HG03066 (cell line): ENCODE measurements around the gene FLT4.

Source experiments
- ATAC-seq: cut with Tn5 transposase; IDR thresholded peaks from one replicate; pipeline ENCODE4 v1.9.1; 2021; ENCODE audit warnings: low read depth; ENCODE audit not compliant: unreplicated experiment

FLT4 gene

GRCh38 chr5:180596115-180596667, 53.2 kb downstream of the FLT4 start:
- ATAC-seq = no peak

DNA sequence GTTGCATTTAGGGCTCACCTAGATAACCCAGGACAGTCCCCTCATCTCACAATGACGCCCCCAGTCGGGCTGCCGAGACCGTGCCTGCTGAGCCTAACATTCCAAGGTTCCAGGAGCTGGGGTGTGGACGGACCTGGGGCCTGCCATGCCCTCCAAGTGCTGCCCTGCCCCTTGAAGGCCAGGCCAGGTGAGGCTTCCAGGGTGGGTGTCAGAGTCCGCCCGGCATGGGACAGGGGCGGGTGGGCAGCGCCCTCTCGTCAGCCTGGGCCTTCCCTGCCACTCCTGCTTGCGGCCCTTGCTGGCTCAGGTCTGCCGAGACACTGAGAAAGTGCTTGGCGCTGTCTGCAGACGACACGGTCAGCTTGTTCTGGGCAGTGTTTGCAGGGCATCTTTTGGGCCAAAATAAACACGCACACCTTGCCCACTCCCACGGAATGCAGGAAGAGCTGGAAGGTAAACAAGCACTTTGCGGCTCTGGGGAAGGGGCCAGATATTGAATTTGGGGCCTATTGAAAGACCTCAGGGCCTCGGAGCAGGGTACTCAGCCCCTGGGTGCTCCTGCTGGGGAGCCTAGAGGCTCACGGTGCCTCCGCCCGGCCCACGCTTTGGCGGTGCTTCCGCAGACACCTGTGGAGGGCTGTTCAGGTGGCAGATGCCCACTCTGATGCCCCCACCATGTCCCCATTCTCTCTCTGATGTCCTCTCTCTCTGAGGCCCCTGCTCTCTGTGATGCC, 53.9 kb downstream of the FLT4 start:
- no peak for ATAC-seq

- ATAC-seq = no peak
These were observed 54.4 kb downstream of the FLT4 start for GRCh38 chr5:180595046-180595379.

- no peak for ATAC-seq
These were observed 54.9 kb downstream of the FLT4 start for GRCh38 chr5:180594311-180595045.

DNA sequence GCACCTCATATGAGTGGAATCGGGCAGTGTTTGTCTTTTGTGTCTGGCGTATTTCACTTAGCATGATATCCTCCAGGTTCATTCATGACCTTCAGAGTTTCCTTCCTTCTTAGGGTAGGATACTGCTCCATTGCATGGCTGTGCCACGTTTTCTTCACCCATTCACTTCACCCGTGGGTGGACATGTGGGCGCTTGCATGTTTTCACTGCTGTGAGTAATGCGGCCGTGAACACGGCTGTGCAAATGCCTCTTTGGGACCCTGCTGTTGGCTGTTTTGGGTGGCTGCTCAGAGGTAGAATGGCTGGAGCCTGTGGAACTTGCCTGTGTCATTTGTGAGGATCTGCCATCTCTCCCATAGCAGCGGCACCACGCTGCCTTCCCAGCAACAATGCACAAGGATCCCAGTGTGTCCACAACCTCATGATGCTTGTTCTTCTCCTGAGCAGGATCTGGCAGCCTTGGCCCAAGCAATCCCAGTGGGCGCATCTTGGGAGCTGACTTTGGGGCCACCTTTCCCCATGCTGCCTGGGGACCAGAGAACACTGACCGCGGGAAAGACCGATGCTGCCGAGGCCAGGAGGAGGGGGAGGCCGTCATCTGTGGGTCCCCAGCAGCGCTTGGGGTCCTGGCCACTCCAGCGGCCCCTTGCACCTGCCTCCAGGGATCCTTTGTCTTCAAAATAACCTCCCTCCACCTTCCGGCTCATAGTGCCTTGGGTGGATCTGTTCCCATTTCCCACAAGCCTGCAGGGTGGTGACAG, 55.8 kb downstream of the FLT4 start:
- no peak for ATAC-seq

DNA sequence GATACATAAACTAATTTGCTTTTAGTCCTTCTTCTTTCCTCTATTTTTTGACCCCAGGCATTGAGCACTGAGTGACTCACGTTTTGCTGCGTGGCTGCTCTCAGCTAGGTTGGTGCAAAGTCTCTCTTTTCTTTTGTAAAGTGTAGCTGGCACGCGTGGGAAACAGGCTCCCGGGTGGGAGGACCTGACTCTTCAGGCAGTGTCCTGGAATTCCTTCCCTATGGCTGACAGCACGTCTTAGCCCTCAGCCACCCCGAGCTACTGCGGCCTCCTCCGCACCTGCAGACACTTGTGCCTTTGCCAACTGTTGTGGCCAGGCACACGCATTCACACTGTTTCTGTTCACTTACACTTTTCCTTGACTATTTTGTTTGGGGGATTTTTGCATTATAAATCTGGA, 57.2 kb downstream of the FLT4 start:
- ATAC-seq = no peak

DNA sequence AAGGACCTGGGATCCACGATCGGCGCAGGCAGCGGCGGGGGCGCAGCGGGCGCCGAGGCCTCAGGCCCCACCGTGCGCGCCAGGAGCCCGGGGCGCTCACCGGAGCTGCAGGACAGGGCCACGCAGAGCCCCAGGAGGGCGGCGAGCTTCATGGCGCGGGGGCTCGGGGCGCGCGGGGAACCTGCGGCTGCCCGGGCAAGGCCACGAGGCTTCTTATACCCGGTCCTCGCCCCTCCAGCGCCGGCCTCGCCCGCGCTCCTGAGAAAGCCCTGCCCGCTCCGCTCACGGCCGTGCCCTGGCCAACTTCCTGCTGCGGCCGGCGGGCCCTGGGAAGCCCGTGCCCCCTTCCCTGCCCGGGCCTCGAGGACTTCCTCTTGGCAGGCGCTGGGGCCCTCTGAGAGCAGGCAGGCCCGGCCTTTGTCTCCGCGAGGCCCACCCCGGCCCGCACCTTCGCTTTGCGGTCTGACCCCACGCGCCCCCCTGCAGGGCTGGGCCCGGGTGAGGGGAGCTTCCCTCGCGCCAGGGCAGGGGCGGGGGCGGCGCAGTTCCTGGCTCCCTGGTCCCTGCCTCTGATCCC, 58.0 kb downstream of the FLT4 start, which contains the start of gene SCGB3A1:
Gene SCGB3A1, minus strand, starts transcription at position 189 of the 577 bp plus-strand sequence. Its CDS starts 37 bp downstream, at position 152.
- no peak for ATAC-seq

DNA sequence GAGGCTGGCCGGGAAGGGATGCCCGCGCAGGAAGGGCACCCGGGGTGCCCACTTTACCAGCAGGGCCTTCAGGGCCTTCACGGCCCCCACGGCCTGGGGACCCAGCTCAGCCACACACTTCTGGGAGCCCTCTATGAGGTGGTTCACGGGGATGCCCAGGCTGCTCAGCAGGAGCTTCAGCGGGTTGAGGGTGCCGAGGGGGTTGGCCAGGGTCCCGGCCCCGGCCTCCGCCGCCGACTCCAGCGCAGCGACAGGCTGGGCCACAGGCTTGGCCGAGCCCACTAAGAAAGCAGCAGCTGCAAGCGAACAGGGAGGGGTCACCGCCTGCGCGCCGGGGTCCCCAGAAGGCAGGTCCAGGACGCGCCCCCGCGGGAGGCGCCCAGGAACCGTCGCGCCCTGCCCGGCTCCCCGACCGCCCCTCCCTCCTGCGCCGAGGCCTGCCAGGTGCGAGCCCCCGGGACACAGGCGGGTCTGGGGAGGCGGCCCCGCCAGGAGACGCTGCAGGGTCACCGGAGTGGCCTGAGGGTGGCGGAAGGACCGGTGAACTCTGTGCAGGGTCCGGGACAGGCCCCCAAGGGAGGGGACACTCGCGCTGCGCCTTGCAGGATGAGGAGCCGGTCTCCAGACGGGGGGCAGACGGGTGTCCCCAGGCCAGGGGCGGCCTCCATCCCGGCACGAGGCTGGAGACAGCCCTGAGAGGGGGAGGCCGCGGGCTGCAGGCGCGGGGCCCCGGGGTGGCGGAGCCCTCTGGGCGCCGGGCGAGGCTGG, 58.7 kb downstream of the FLT4 start:
- ATAC-seq = no peak

- ATAC-seq = no peak
These were observed 59.4 kb downstream of the FLT4 start for GRCh38 chr5:180589771-180590542.

DNA sequence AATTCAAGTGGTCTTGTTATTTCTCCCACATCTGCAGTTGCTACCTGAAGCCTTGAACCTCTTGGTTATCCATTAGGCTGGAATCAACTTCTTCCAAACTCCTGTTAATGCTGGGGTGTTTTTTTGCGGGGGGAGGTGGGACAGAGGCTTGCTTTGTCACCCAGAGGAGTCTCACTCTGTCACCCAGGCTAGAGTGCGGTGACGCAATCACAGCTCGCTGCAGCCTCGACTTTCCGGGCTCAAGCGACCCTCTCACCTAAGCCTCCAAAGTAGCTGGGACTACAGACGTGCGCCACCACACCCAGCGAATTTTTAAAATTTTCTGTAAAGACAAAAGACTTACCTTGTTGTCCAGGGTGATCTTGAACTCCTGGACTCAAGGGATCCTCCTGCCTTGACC, 62.5 kb downstream of the FLT4 start:
- ATAC-seq = no peak

GRCh38 chr5:180586204-180586603, 63.2 kb downstream of the FLT4 start:
- ATAC-seq = no peak

DNA sequence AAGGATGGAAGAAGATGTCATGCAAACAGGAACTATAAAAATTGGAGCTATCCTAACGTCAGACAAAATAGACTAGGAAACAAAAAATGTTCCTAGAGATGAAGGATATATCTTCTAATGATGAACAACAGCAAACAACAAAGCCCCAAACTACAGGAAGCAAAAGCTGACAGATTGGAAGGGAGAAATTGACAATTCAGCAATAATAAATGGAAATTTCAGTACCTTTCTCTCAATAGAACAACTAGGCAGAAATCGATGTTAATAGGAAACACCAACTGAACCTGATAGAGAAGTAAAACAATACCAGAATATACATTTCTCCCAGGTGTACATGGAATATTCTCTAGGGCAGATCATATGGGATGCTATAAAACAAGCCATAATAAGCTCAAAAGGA, 65.7 kb downstream of the FLT4 start:
- ATAC-seq = no peak

- no peak for ATAC-seq
These were observed 68.7 kb downstream of the FLT4 start for GRCh38 chr5:180580681-180581080.

DNA sequence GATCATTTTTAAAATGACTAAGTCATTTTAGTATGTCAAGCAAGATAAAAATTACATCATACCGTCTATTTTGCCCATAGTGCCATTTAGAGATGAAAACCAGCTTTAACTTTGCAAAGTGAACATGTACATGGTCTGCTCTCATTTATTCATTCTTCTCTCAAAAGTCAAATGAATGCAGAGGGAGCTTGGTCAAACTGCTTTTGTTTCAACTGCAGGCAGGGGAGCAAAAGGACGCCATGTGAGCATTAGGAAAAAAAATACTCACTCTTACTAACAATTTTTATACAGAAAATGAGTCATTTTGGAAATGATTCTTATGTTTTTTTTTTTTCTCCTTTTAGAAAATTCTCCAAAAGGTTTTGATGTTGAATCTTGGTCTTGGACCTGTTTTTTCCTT, 73.8 kb downstream of the FLT4 start:
- no peak for ATAC-seq

DNA sequence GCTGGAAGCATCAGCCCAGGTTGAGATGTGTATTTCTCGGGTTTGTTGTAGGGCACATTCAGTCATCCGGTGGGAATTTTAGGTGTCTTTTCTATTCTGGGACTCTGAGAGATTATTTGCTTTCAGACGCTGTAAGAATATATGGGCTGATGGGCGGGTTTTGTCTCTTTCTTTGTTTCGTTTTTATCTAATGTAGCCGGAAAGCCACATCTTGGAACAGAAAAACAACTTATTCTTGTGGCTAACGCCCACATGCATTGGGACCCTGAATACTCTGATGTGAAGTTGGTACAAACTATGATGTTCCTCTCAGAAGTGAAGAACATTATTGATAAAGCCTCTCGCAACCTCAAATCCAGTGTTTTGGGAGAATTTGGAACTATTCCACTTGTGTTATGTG, 80.5 kb downstream of the FLT4 start:
- no peak for ATAC-seq

DNA sequence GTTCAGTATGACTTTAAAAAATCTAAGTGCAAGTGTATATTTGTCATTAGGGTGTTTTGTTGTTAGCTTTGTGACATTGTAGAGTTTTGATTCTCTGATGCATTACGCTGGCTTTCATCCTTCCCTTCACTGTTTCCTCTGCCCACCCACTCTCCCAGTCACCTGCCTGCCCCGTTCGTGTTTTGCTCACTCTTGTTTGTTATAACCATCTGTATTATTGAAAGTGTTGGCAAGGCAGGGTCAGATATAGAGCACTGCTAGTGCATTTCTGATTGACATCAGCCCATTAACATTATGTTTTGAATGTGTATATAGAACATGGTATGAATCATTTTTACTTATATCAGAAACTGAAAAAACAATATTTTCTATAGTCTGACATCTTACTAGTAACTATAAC, 85.4 kb downstream of the FLT4 start:
- ATAC-seq = no peak

GRCh38 chr5:180558232-180558631, 91.2 kb downstream of the FLT4 start:
- ATAC-seq = no peak

DNA sequence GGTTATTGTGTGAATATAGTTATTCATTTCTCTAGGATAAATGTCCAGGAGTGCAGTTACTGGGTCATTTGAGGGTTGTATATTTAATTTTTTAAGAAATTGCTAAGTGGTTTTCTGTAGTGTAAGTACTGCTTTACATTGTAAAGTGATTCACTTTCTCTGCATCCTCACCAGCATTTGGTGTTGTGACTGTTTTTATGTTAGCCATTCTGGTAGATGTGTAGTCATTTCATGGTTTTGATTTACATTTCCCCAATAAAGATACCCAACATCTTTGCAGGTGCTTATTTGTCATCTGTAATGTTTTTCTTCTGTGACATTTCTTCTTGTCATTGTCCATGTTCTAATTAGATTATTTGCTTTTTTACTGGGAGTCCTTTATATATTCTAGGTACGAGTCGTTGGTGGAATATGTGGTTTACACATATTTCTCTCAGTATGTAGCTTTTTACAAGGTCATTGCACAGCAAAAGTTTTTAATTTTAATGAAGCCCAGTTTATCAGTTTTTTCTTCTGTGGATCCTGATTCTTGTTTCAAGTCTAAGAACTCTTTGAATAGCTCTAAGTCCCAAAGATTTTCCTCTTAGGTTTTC, 92.1 kb downstream of the FLT4 start:
- ATAC-seq = no peak
